CD14-positive monocyte (primary cell): ENCODE results near the gene BMP2. TPM values are rescaled to one million over a fixed set of nuclear protein-coding genes. Genes with fewer than 3 reads are reported as not detected.

Experiments used
- DNase-seq, 3 donors: peaks; one replicate each; pipeline ENCODE4 v3.0.0-alpha.2; 2011 to 2022
- H2AFZ ChIP-seq: 2 replicates; pipeline ENCODE4 v1.6.0; 2012; ENCODE audit warnings: mild to moderate bottlenecking, low read depth, low read length, inconsistent platforms; ENCODE audit not compliant: insufficient read depth, poor library complexity, severe bottlenecking
- H3K27ac ChIP-seq, 2 donors: 1 replicate in 1 of 2; 2 replicates in 1 of 2; pipeline ENCODE4 v1.5.1; 2012 to 2013; ENCODE audit warnings: low read length in 2 of 2, control low read depth in 1 of 2, inconsistent platforms in 1 of 2, low read depth in 1 of 2, mild to moderate bottlenecking in 1 of 2
- H3K27me3 ChIP-seq, 2 donors: one replicate each; pipeline versions ENCODE4 v1.6.0 to v1.6.1; 2011 to 2013; ENCODE audit warnings: low read length in 2 of 2; ENCODE audit not compliant: control insufficient read depth in 2 of 2, insufficient read depth in 2 of 2
- H3K36me3 ChIP-seq, 2 donors: replicated peaks in 1 of 2; 1 replicate in 1 of 2; 2 replicates in 1 of 2; pipeline versions ENCODE4 v1.5.1 to v1.6.1; 2012 to 2013; ENCODE audit warnings: low read length in 2 of 2, control low read depth in 1 of 2, inconsistent platforms in 1 of 2, mild to moderate bottlenecking in 1 of 2; ENCODE audit not compliant: insufficient read depth in 2 of 2, control insufficient read depth in 1 of 2
- H3K4me1 ChIP-seq, 2 donors: 1 replicate in 1 of 2; 2 replicates in 1 of 2; pipeline versions ENCODE4 v1.5.1 to v1.6.1; 2012 to 2013; ENCODE audit warnings: low read length in 2 of 2, control low read depth in 1 of 2, inconsistent platforms in 1 of 2, mild to moderate bottlenecking in 1 of 2, moderate library complexity in 1 of 2; ENCODE audit not compliant: insufficient read depth in 2 of 2, control insufficient read depth in 1 of 2
- H3K4me2 ChIP-seq: replicated peaks from 2 replicates; pipeline ENCODE3; 2012; ENCODE audit warnings: low read length, moderate library complexity, mild to moderate bottlenecking; ENCODE audit not compliant: poor library complexity, severe bottlenecking; ENCODE audit errors: extremely low read depth
- H3K4me3 ChIP-seq, 3 experiments: fragments of 200-600 bp in 1 of 3; sonication (generic) in 1 of 3; replicated peaks in 1 of 3; 1 replicate in 2 of 3; 2 replicates in 1 of 3; pipeline ENCODE4 v1.5.1; 2011 to 2013; ENCODE audit warnings: low read length in 3 of 3, mild to moderate bottlenecking in 3 of 3, control low read depth in 2 of 3, low read depth in 2 of 3, inconsistent platforms in 1 of 3, moderate library complexity in 1 of 3
- H3K79me2 ChIP-seq: 2 replicates; pipeline ENCODE4 v1.6.0; 2012; ENCODE audit warnings: mild to moderate bottlenecking, control low read depth, inconsistent platforms, low read length, moderate library complexity; ENCODE audit not compliant: insufficient read depth
- H3K9ac ChIP-seq: 2 replicates; pipeline ENCODE4 v1.6.0; 2017; ENCODE audit warnings: low read length, mild to moderate bottlenecking; ENCODE audit not compliant: insufficient read depth, poor library complexity, severe bottlenecking
- H3K9me3 ChIP-seq, 2 donors: replicated peaks in 1 of 2; 1 replicate in 1 of 2; 2 replicates in 1 of 2; pipeline versions ENCODE4 v1.5.1 to v1.6.1; 2012 to 2013; ENCODE audit warnings: low read length in 2 of 2, control low read depth in 1 of 2; ENCODE audit not compliant: control insufficient read depth in 1 of 2, insufficient read depth in 1 of 2
- H4K20me1 ChIP-seq: 2 replicates; pipeline ENCODE4 v1.6.0; 2012; ENCODE audit warnings: mild to moderate bottlenecking, low read length, control low read depth, moderate library complexity; ENCODE audit not compliant: insufficient read depth
- H3K27ac Mint-ChIP-seq, 7 donors: one replicate each; pipeline ENCODE4 v1.8.0; 2020; ENCODE audit warnings: mild to moderate bottlenecking in 7 of 7, mixed read lengths in 7 of 7, moderate library complexity in 6 of 7, inconsistent platforms in 2 of 7
- H3K27me3 Mint-ChIP-seq, 3 donors: one replicate each; pipeline ENCODE4 v1.8.0; 2021 to 2022; ENCODE audit warnings: low read depth in 3 of 3, mild to moderate bottlenecking in 3 of 3, mixed read lengths in 3 of 3, moderate library complexity in 3 of 3, inconsistent platforms in 1 of 3
- H3K36me3 Mint-ChIP-seq, 2 donors: one replicate each; pipeline ENCODE4 v1.8.0; 2020; ENCODE audit warnings: mixed read lengths in 2 of 2, inconsistent platforms in 1 of 2, mild to moderate bottlenecking in 1 of 2
- H3K4me1 Mint-ChIP-seq: one replicate; pipeline ENCODE4 v1.8.0; 2020; ENCODE audit warnings: mild to moderate bottlenecking, mixed read lengths
- H3K4me3 Mint-ChIP-seq, 2 donors: one replicate each; pipeline ENCODE4 v1.8.0; 2020; ENCODE audit warnings: mild to moderate bottlenecking in 2 of 2, mixed read lengths in 2 of 2, moderate library complexity in 1 of 2
- H3K9me3 Mint-ChIP-seq, 7 donors: one replicate each; pipeline ENCODE4 v1.8.0; 2020 to 2022; ENCODE audit warnings: mixed read lengths in 7 of 7, mild to moderate bottlenecking in 6 of 7, moderate library complexity in 6 of 7, inconsistent platforms in 2 of 7
- WGBS: methylation state at CpG from one replicate; pipeline ENCODE4 v1.1.5; 2013; ENCODE audit warnings: missing lambda C conversion rate; ENCODE audit not compliant: insufficient coverage; 5-methylcytosine and 5-hydroxymethylcytosine counted together
- intact Hi-C, 2 donors: fragments of 100-400 bp; cut with micrococcal nuclease; formaldehyde crosslinking; loops; one replicate each; pipeline versions ENCODE4 v1.15.0 to v1.15.1; 2023
- polyA plus RNA-seq, 3 donors: library from polyadenylated mRNA; depleted of rRNA in 1 of 3; unstranded in 2 of 3; stranded (reverse) in 1 of 3; fragments of 300-500 nt in 2 of 3; fragments of >200 nt in 1 of 3; fragmentation: Illumina TruSeq in 2 of 3; gene quantifications; 1 replicate in 2 of 3; 2 replicates in 1 of 3; pipeline ENCODE4 v1.2.3, GENCODE V29; 2012 to 2021
- TF ChIP-seq, protein P1 (sequence below): fragments of 200-600 bp; IDR thresholded peaks from one replicate; pipeline ENCODE4 v1.8.0; 2022; ENCODE audit warnings: antibody characterized with exemption, mild to moderate bottlenecking

The BMP2 gene
- polyA plus RNA-seq, 3 donors = 0.07 TPM; not detected in 2

DNA sequence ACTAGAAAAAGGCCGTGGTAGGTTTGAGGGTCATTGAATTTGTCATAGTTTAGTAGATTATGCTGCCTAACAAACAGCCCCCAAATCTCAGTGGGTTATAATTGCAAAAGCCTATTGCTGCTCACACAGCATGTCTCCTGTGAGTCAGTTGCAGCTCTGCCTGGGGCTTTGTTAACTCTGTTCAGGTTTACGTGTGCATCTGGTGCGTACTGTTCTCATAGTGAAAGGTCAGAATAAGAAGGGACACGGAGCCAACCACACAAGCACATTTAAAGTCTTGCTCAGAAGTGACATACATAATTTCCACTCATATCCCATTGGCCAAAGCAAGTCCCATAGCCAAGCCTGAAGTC lies 48.1 kb upstream of the BMP2 start:
- Histone ChIP-seq H4K20me1 (no peaks in the 10 kb centered on the region), H3K4me1 (peaks cover 10 to 12% of the 10 kb centered on the region in 2 donors), H3K9ac (no peak overlapping the region), H3K4me2 (no peak overlapping the region), H3K79me2 (no peaks in the 10 kb centered on the region), H3K27me3 (peaks cover 14 to 18% of the 10 kb centered on the region in 2 donors), H3K27ac (no peak overlapping the region), H2AFZ (no peak overlapping the region), H3K9me3 (no peaks in the 10 kb centered on the region), H3K4me3 (no peak overlapping the region), H3K36me3 (no peaks in the 10 kb centered on the region)
- Mint-ChIP-seq H3K36me3 (no peaks in the 10 kb centered on the region), H3K4me3 (no peak overlapping the region), H3K4me1 (peaks cover 12% of the 10 kb centered on the region), H3K27me3 (peaks cover 10 to 21% (median 13%) of the 10 kb centered on the region in 3 donors), H3K9me3 (peaks cover 0 to 12% (median 0%) of the 10 kb centered on the region in 7 donors), H3K27ac (peak overlapping the region in 1 of 7 donors; percentile 19)
- DNase-seq = no peak
- WGBS = 100% methylated on average over 1 of the region's 4 CpGs
- TF ChIP-seq, protein P1, sequence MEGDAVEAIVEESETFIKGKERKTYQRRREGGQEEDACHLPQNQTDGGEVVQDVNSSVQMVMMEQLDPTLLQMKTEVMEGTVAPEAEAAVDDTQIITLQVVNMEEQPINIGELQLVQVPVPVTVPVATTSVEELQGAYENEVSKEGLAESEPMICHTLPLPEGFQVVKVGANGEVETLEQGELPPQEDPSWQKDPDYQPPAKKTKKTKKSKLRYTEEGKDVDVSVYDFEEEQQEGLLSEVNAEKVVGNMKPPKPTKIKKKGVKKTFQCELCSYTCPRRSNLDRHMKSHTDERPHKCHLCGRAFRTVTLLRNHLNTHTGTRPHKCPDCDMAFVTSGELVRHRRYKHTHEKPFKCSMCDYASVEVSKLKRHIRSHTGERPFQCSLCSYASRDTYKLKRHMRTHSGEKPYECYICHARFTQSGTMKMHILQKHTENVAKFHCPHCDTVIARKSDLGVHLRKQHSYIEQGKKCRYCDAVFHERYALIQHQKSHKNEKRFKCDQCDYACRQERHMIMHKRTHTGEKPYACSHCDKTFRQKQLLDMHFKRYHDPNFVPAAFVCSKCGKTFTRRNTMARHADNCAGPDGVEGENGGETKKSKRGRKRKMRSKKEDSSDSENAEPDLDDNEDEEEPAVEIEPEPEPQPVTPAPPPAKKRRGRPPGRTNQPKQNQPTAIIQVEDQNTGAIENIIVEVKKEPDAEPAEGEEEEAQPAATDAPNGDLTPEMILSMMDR = no peak
- intact Hi-C loops = no loop called here

DNA sequence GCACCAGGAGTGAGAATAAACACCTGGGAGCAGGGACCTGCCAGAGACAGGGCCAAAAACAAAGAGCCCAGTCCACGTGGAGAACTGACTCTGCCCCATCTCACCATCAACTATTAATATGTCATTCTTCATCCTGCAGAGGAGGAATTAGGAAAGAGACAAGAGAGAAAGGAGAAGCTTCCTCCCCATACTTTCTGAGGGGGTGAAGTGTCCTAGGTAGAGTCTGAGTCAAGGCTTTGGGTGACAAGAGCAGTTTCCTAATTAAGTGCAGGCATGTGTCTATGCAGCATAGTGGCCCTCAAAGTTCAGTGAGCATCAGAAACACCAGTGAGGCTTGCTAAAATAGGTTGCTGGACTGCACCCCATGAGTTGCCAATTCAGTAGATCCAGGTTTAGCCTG lies 40.7 kb upstream of the BMP2 start:
- H3K27me3 ChIP-seq = peaks cover 1 to 5% of the 10 kb centered on the region in 2 donors
- no peaks in the 10 kb centered on the region for H3K9me3 ChIP-seq
- no peak overlapping the region for H3K27ac Mint-ChIP-seq
- no peak overlapping the region for H3K4me3 Mint-ChIP-seq
- intact Hi-C loops = no loop called here
- TF ChIP-seq, protein P1 = no peak
- no peak overlapping the region for H3K27ac ChIP-seq
- H3K9ac ChIP-seq = no peak overlapping the region
- H3K9me3 Mint-ChIP-seq = peaks cover 0 to 3% (median 0%) of the 10 kb centered on the region in 7 donors
- no peak overlapping the region for H3K4me2 ChIP-seq
- no CpG with 5 or more reads among the region's 1 CpG for WGBS
- peaks cover 5 to 11% (median 7%) of the 10 kb centered on the region in 3 donors for H3K27me3 Mint-ChIP-seq
- H2AFZ ChIP-seq = no peak overlapping the region
- H3K4me3 ChIP-seq = no peak overlapping the region
- H3K4me1 Mint-ChIP-seq = no peaks in the 10 kb centered on the region
- H3K79me2 ChIP-seq = no peaks in the 10 kb centered on the region
- H4K20me1 ChIP-seq = no peaks in the 10 kb centered on the region
- DNase-seq = no peak
- no peaks in the 10 kb centered on the region for H3K36me3 ChIP-seq
- no peaks in the 10 kb centered on the region for H3K4me1 ChIP-seq
- no peaks in the 10 kb centered on the region for H3K36me3 Mint-ChIP-seq
